Measurements from ENCODE around the gene ACTL7B.

- TF ChIP-seq POLR2A (IDR thresholded peaks at IDR 0.05) (no peak), CTCF (IDR thresholded peaks at IDR 0.05) (no peak), POLR2AphosphoS5 (IDR thresholded peaks at IDR 0.05) (no peak), EP300 (IDR thresholded peaks at IDR 0.05) (no peak)
Measured at GRCh38 chr9:108832179-108832500, 23.6 kb downstream of the ACTL7B start.
